Activated CD4-positive, alpha-beta T cell treated with anti-CD3 and anti-CD28 coated beads for 48 hours (primary cell): ENCODE data around the gene PLA2R1.
A peak's percentile ranks its signal among the peaks of the same experiment; 100 is the strongest.
"Not testable (repeated sequence)": the region's sequence is repeated elsewhere in the genome, so short reads cannot be mapped to it uniquely, and the experiment has no call there.

Experiments used
- DNase-seq: peaks from one replicate; pipeline ENCODE4 v3.0.0-alpha.2; 2020

The PLA2R1 gene

GRCh38 chr2:160063271-160063670 lies 856 bp upstream of the PLA2R1 start:
- no peak for DNase-seq

GRCh38 chr2:160061944-160062291 lies 497 bp downstream of the PLA2R1 start:
- no peak for DNase-seq

- no peak for DNase-seq
Measured at GRCh38 chr2:160061533-160061932, 882 bp downstream of the PLA2R1 start.

- no peak for DNase-seq
Measured at GRCh38 chr2:160060297-160060696, 2.1 kb downstream of the PLA2R1 start.

- DNase-seq, result no peak
Measured at GRCh38 chr2:160057356-160057755, 5.1 kb downstream of the PLA2R1 start.

- no peak for DNase-seq
Measured at GRCh38 chr2:160055726-160056108, 6.7 kb downstream of the PLA2R1 start.

GRCh38 chr2:160054984-160055725 lies 7.3 kb downstream of the PLA2R1 start:
- DNase-seq, result no peak

GRCh38 chr2:160053946-160054345 lies 8.5 kb downstream of the PLA2R1 start:
- no peak for DNase-seq

GRCh38 chr2:160052531-160052930 lies 9.9 kb downstream of the PLA2R1 start:
- no peak for DNase-seq

GRCh38 chr2:160051371-160051800 lies 11.0 kb downstream of the PLA2R1 start:
- DNase-seq, result no peak

GRCh38 chr2:160050147-160050546 lies 12.3 kb downstream of the PLA2R1 start:
- no peak for DNase-seq

GRCh38 chr2:160045703-160046210 lies 16.7 kb downstream of the PLA2R1 start:
- DNase-seq, result no peak

- DNase-seq, result no peak
Measured at GRCh38 chr2:160044728-160045127, 17.7 kb downstream of the PLA2R1 start.

GRCh38 chr2:160043265-160043664 lies 19.1 kb downstream of the PLA2R1 start:
- DNase-seq, result no peak

GRCh38 chr2:160042054-160042453 lies 20.4 kb downstream of the PLA2R1 start:
- DNase-seq, result peak; percentile 74

- no peak for DNase-seq
Measured at GRCh38 chr2:160041091-160041490, 21.3 kb downstream of the PLA2R1 start.

GRCh38 chr2:160039166-160039903 lies 23.1 kb downstream of the PLA2R1 start:
- DNase-seq, result no peak

- not testable (repeated sequence) for DNase-seq
Measured at GRCh38 chr2:160038662-160039061, 23.8 kb downstream of the PLA2R1 start.

- DNase-seq, result no peak
Measured at GRCh38 chr2:160036736-160037135, 25.7 kb downstream of the PLA2R1 start.

- DNase-seq, result no peak
Measured at GRCh38 chr2:160035125-160035524, 27.3 kb downstream of the PLA2R1 start.

- DNase-seq, result no peak
Measured at GRCh38 chr2:160034396-160034795, 28.0 kb downstream of the PLA2R1 start.

- no peak for DNase-seq
Measured at GRCh38 chr2:160033732-160034392, 28.6 kb downstream of the PLA2R1 start.

- no peak for DNase-seq
Measured at GRCh38 chr2:160029270-160029628, 33.2 kb downstream of the PLA2R1 start.
